Measurements from ENCODE around the gene MAPK4.

- TF ChIP-seq CTCF (IDR thresholded peaks at IDR 0.05; ENCODE audit: insufficient read depth, low read depth, low read length): no peak
- no peak for TF ChIP-seq EZH2 (IDR thresholded peaks at IDR 0.05; ENCODE audit: insufficient read depth, low read length)
Observed at GRCh38 chr18:50642439-50642838, 82.6 kb downstream of the MAPK4 start.
